ENCODE measurements around the gene TAF5L. TPM values are rescaled to one million over a fixed set of nuclear protein-coding genes. Genes with fewer than 3 reads are reported as not detected.

Gene TAF5L
- total and polyA plus RNA-seq, 2 of the 8 experiments (the other 6 are each of a cell fraction or from before 2014, with no cell fraction given) = 17.7 to 23.3 TPM

DNA sequence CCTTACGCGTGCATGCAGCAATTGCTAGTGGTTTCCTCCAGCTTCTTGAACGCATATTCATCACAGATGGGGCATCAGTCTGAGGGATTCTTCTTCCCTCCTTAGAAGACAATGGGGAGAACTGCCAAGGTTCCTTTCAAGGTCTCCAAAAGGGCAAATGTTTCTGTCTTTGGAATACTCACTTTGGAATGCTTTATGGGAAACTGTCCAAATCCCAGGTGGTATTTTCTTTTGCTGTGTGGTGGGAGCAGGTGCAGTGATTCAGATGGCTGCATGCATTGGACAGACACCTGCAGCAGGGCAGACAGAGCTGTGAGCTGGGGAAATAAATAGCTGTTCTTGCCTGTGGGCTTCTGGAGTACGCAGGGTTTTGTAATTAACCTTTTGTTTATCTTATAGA is 40.7 kb upstream of the TAF5L start:
- Histone ChIP-seq H2AFZ (ENCODE audit: low read length) (no peak overlapping the region), H3K56ac (replicated peaks; ENCODE audit: insufficient read length, low read depth, low read length) (no peak overlapping the region), H3K36me3 (ENCODE audit: control insufficient read depth in 2 of 4, insufficient read depth in 4 of 4, low read length in 3 of 4) (peaks cover 0 to 5% (median 2%) of the 10 kb centered on the region in 4 experiments; a peak in 4 of 8 replicates), H2BK120ac (replicated peaks; ENCODE audit: low read depth, low read length) (no peak overlapping the region), H3K14ac (ENCODE audit: insufficient read length) (no peak overlapping the region), H3K9me3 (ENCODE audit: insufficient read depth in 2 of 2, low read depth in 1 of 2, low read length in 1 of 2) (no peaks in the 10 kb centered on the region), H3K27ac (ENCODE audit: low read depth, low read length) (no peak overlapping the region), H2BK12ac (ENCODE audit: low read depth, low read length) (no peak overlapping the region), H4K91ac (replicated peaks; ENCODE audit: insufficient read length, low read length) (no peak overlapping the region), H4K5ac (ENCODE audit: insufficient read length, low read depth, low read length) (no peak overlapping the region), H2BK20ac (ENCODE audit: low read length) (no peak overlapping the region), H3K4me2 (ENCODE audit: insufficient read depth in 1 of 2, low read depth in 2 of 2, low read length in 2 of 2) (no peak overlapping the region), H3K18ac (ENCODE audit: extremely low read depth, low read length) (no peak overlapping the region), H3K4me1 (replicated peaks in 1 of 4; ENCODE audit: control insufficient read depth in 3 of 4, insufficient read depth in 4 of 4, low read length in 3 of 4) (no peaks in the 10 kb centered on the region), H3K79me2 (ENCODE audit: control insufficient read depth in 1 of 2, insufficient read depth in 2 of 2, low read length in 2 of 2) (no peaks in the 10 kb centered on the region), H2BK5ac (ENCODE audit: low read depth, low read length) (no peak overlapping the region), H4K20me1 (replicated peaks in 1 of 2; ENCODE audit: control insufficient read depth in 1 of 2, insufficient read depth in 2 of 2, low read length in 2 of 2) (no peaks in the 10 kb centered on the region), H4K8ac (ENCODE audit: extremely low read depth, insufficient read depth, low read length) (no peak overlapping the region), H2AK5ac (ENCODE audit: low read depth, low read length) (no peak overlapping the region), H3K79me1 (ENCODE audit: low read depth, low read length) (no peaks in the 10 kb centered on the region), H3K23me2 (ENCODE audit: low read depth, low read length) (no peaks in the 10 kb centered on the region; the same call in 1 of the 2 replicates), H3K4me3 (ENCODE audit: extremely low read depth in 1 of 4, insufficient read depth in 2 of 4, low read depth in 3 of 4, low read length in 4 of 4) (no peak overlapping the region), H3K9ac (replicated peaks in 1 of 4; ENCODE audit: extremely low read depth in 1 of 4, low read depth in 3 of 4, low read length in 3 of 4) (no peak overlapping the region), H3K27me3 (replicated peaks in 1 of 4; ENCODE audit: control insufficient read depth in 3 of 4, extremely low read depth in 1 of 4, insufficient read depth in 3 of 4, low read length in 3 of 4) (no peaks in the 10 kb centered on the region), H3K23ac (ENCODE audit: insufficient read length) (no peak overlapping the region), H3K4ac (replicated peaks; ENCODE audit: insufficient read length, low read depth, low read length) (no peak overlapping the region), H2BK15ac (ENCODE audit: low read length) (no peak overlapping the region)
- DNase-seq (ENCODE audit: low read depth in 1 of 2, low spot score in 2 of 2) = no peak
- ChIA-PET CTCF (ENCODE audit: partially characterized antibody) (interaction anchor here (1.0 to 1.6 kb wide), 5 partner anchors 107 to 642 kb away, joined by 3 to 4 read pairs (median 3); no protein-coding TSS in a partner anchor), POLR2A (ENCODE audit: partially characterized antibody) (no interaction called here)
- TF ChIP-seq KDM4A (IDR thresholded peaks at IDR 0.05; ENCODE audit: low read depth, low read length, severe bottlenecking) = no peak
- TF ChIP-seq, protein P1, sequence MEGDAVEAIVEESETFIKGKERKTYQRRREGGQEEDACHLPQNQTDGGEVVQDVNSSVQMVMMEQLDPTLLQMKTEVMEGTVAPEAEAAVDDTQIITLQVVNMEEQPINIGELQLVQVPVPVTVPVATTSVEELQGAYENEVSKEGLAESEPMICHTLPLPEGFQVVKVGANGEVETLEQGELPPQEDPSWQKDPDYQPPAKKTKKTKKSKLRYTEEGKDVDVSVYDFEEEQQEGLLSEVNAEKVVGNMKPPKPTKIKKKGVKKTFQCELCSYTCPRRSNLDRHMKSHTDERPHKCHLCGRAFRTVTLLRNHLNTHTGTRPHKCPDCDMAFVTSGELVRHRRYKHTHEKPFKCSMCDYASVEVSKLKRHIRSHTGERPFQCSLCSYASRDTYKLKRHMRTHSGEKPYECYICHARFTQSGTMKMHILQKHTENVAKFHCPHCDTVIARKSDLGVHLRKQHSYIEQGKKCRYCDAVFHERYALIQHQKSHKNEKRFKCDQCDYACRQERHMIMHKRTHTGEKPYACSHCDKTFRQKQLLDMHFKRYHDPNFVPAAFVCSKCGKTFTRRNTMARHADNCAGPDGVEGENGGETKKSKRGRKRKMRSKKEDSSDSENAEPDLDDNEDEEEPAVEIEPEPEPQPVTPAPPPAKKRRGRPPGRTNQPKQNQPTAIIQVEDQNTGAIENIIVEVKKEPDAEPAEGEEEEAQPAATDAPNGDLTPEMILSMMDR (IDR thresholded peaks at IDR 0.05; ENCODE audit: control extremely low read depth in 1 of 3, insufficient read depth in 1 of 3, low read depth in 1 of 3, low read length in 3 of 3) = no peak
- no peak for TF ChIP-seq CBX5 (IDR thresholded peaks at IDR 0.05; ENCODE audit: low read depth, low read length)
- TF ChIP-seq, protein P2, sequence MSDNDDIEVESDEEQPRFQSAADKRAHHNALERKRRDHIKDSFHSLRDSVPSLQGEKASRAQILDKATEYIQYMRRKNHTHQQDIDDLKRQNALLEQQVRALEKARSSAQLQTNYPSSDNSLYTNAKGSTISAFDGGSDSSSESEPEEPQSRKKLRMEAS (IDR thresholded peaks at IDR 0.05) = no peak
- TF ChIP-seq PHF8 (conservative IDR thresholded peaks at IDR 0.05; ENCODE audit: low read depth, low read length) = no peak
- no peak for TF ChIP-seq MAFK (IDR thresholded peaks at IDR 0.05; ENCODE audit: low read depth, low read length)
- TF ChIP-seq HDAC2 (IDR thresholded peaks at IDR 0.05; ENCODE audit: borderline replicate concordance in 1 of 2, low read depth in 2 of 2, low read length in 2 of 2) = no peak
- TF ChIP-seq, protein P3, sequence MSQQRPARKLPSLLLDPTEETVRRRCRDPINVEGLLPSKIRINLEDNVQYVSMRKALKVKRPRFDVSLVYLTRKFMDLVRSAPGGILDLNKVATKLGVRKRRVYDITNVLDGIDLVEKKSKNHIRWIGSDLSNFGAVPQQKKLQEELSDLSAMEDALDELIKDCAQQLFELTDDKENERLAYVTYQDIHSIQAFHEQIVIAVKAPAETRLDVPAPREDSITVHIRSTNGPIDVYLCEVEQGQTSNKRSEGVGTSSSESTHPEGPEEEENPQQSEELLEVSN (IDR thresholded peaks at IDR 0.05) = no peak
- TF ChIP-seq RBBP5 (IDR thresholded peaks at IDR 0.05; ENCODE audit: borderline replicate concordance, low read depth, low read length) = no peak
- no peak for TF ChIP-seq RXRA (IDR thresholded peaks at IDR 0.05; ENCODE audit: insufficient read depth, low read depth, low read length)
- 98% methylated on average over 4 of the region's 4 CpGs; no CpG with 5 or more reads in 1 of the 2 experiments for WGBS, 2 experiments (ENCODE audit: extremely low coverage in 1 of 2, insufficient coverage in 1 of 2, insufficient read length in 1 of 2, insufficient replicate concordance in 2 of 2, low coverage in 1 of 2, low lambda C conversion rate in 2 of 2, missing lambda C conversion rate in 1 of 2)
- FAIRE-seq = no peak
